Erythroblast (primary cell): ENCODE results near the gene MYCT1.

Experiments
- DNase-seq, 2 experiments: peaks; one replicate each; lab custom pipeline; 2025; lab: John Stamatoyannopoulos, UW
- GATA1 ChIP-seq: IDR thresholded peaks from 2 replicates; pipeline ENCODE4 v1.6.1; 2011; ENCODE audit warnings: low read depth, mild to moderate bottlenecking, control low read depth, low read length, moderate library complexity
- POLR2A ChIP-seq: IDR thresholded peaks from 2 replicates; pipeline ENCODE4 v1.6.1; 2011; ENCODE audit warnings: mild to moderate bottlenecking, low read length

The MYCT1 gene

GRCh38 chr6:152745509-152746171 lies 47.9 kb downstream of the MYCT1 start:
- no peak for TF ChIP-seq GATA1
- no peak for TF ChIP-seq POLR2A
- DNase-seq: no peak

- DNase-seq: no peak
- TF ChIP-seq POLR2A (no peak), GATA1 (no peak)
Measured at GRCh38 chr6:152746172-152746553, 48.5 kb downstream of the MYCT1 start.

- TF ChIP-seq POLR2A (no peak), GATA1 (no peak)
- DNase-seq: peak in 1 of 2 experiments; percentile 10
Measured at GRCh38 chr6:152748843-152749242, 51.1 kb downstream of the MYCT1 start.

- no peak for TF ChIP-seq POLR2A
- no peak for TF ChIP-seq GATA1
- no peak for DNase-seq
Measured at GRCh38 chr6:152749336-152749735, 51.6 kb downstream of the MYCT1 start.

- no peak for TF ChIP-seq POLR2A
- TF ChIP-seq GATA1: no peak
- DNase-seq: no peak
Measured at GRCh38 chr6:152750694-152751093, 53.0 kb downstream of the MYCT1 start, which contains the start of gene VIP. TSS of gene VIP (plus strand) at chr6:152750797. CDS start at chr6:152752178, 1,381 bp downstream.

GRCh38 chr6:152765331-152765730 lies 67.6 kb downstream of the MYCT1 start:
- no peak for TF ChIP-seq GATA1
- TF ChIP-seq POLR2A: no peak
- no peak for DNase-seq

- TF ChIP-seq GATA1 (no peak), POLR2A (no peak)
- no peak for DNase-seq
Measured at GRCh38 chr6:152769159-152769558, 71.5 kb downstream of the MYCT1 start.

GRCh38 chr6:152769993-152770392 lies 72.3 kb downstream of the MYCT1 start:
- DNase-seq: no peak
- TF ChIP-seq GATA1: no peak
- no peak for TF ChIP-seq POLR2A

GRCh38 chr6:152771061-152771687 lies 73.5 kb downstream of the MYCT1 start:
- no peak for TF ChIP-seq GATA1
- no peak for TF ChIP-seq POLR2A
- DNase-seq: no peak
